Nephron (organoid): ENCODE results near the gene WAC.

Source experiments
- H3K27ac Mint-ChIP-seq, 3 experiments: 2 replicates each; pipeline ENCODE4 v1.8.0; 2020; ENCODE audit warnings: mixed read lengths in 3 of 3, mild to moderate bottlenecking in 2 of 3, moderate library complexity in 1 of 3
- H3K27me3 Mint-ChIP-seq: 2 replicates; pipeline ENCODE4 v1.8.0; 2021; ENCODE audit warnings: low read depth, mild to moderate bottlenecking, moderate library complexity, mixed read lengths
- H3K36me3 Mint-ChIP-seq: 2 replicates; pipeline ENCODE4 v1.8.0; 2020; ENCODE audit warnings: low read depth, mixed read lengths
- H3K4me1 Mint-ChIP-seq: 2 replicates; pipeline ENCODE4 v1.8.0; 2020; ENCODE audit warnings: mixed read lengths
- H3K4me3 Mint-ChIP-seq, 3 experiments: 2 replicates each; pipeline ENCODE4 v1.8.0; 2020; ENCODE audit warnings: mild to moderate bottlenecking in 3 of 3, mixed read lengths in 3 of 3, moderate library complexity in 2 of 3
- H3K9me3 Mint-ChIP-seq: 2 replicates; pipeline ENCODE4 v1.8.0; 2020; ENCODE audit warnings: mixed read lengths
- TF ChIP-seq, protein P1 (sequence below), 3 experiments: fragments of 200-600 bp; sonication (generic); IDR thresholded peaks; one replicate each; pipeline ENCODE4 v1.5.0; 2021; ENCODE audit warnings: antibody characterized with exemption in 3 of 3; ENCODE audit not compliant: unreplicated experiment in 3 of 3

Gene WAC

DNA sequence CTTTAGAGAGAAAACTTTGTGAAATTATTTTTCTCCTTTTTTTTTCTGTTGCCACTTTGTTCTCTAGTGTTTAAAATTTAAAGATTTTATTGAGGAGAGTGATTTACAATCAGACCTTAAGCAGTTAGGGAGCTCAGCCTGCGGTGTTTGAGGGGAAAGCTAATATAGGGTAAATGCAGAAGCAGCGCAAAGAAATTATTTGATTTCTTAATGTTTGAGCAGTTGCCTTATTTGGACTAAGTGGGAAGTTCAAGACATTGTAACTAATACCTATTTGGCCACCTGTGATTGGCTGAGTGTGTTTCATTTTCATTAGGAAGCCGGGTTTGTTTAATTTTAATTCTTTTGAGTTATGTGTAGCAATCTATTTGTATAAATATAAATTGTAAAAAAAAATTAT, 25.3 kb downstream of the WAC start:
- Mint-ChIP-seq H3K9me3 (no peaks in the 10 kb centered on the region), H3K4me1 (peaks cover 37% of the 10 kb centered on the region), H3K36me3 (peaks cover 62% of the 10 kb centered on the region), H3K4me3 (no peak overlapping the region), H3K27me3 (no peaks in the 10 kb centered on the region), H3K27ac (peak overlapping the region in 1 of 3 experiments; percentile 78)
- TF ChIP-seq, protein P1, sequence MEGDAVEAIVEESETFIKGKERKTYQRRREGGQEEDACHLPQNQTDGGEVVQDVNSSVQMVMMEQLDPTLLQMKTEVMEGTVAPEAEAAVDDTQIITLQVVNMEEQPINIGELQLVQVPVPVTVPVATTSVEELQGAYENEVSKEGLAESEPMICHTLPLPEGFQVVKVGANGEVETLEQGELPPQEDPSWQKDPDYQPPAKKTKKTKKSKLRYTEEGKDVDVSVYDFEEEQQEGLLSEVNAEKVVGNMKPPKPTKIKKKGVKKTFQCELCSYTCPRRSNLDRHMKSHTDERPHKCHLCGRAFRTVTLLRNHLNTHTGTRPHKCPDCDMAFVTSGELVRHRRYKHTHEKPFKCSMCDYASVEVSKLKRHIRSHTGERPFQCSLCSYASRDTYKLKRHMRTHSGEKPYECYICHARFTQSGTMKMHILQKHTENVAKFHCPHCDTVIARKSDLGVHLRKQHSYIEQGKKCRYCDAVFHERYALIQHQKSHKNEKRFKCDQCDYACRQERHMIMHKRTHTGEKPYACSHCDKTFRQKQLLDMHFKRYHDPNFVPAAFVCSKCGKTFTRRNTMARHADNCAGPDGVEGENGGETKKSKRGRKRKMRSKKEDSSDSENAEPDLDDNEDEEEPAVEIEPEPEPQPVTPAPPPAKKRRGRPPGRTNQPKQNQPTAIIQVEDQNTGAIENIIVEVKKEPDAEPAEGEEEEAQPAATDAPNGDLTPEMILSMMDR (IDR thresholded peaks at IDR 0.05; ENCODE audit: unreplicated experiment in 3 of 3): no peak

DNA sequence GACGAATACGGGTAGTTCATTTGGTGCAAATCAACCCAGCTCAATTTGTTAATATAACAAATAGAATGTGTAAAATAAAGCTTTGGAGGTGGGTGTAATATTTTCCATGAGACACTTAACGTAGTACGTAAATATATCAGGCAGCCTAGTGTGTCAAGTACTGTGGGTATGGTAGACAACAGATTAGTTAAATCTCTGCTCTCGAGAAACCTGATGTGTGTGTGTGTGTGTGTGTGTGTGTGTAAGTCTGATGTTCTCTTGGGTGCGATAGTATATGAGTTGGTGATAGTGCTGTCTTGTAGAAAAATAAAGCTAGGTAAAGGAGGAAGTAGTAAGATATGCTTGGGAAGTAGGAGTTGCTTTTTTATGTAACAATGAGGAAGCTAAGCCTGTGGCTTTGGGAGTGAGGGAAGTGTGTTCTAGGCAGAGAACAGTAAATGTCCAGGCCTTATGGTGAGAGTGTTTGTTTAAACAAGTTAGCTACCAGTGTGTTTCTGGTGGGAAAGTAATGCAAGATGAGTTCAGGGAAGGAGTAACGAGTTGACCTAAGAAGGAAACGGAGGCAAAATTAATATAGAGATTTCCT, 26.1 kb downstream of the WAC start:
- H3K27me3 Mint-ChIP-seq: no peaks in the 10 kb centered on the region
- no peak overlapping the region for H3K4me3 Mint-ChIP-seq
- H3K27ac Mint-ChIP-seq: peak overlapping the region; percentile 2 to 78 (median 28)
- TF ChIP-seq, protein P1 (IDR thresholded peaks at IDR 0.05; ENCODE audit: unreplicated experiment in 3 of 3): no peak
- peaks cover 62% of the 10 kb centered on the region for H3K36me3 Mint-ChIP-seq
- peaks cover 38% of the 10 kb centered on the region for H3K4me1 Mint-ChIP-seq
- H3K9me3 Mint-ChIP-seq: no peaks in the 10 kb centered on the region

DNA sequence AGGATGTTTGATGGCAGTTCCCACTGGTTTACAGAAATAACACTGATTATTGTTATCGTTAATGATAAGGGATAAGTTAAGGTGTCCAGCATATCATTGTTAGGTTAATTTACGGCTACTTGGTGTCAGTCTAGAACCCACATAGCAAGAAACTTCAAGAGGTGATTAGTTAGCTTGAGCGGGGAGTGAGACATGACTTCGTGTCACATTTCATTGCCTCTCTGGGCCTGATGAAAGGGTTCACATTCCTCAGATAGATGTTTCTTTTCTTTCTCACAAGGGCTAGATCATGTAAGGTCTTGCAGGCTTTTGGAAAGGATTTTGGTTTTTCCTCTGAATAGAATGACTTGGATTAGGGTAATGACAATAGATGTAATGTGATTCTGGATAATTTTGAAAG, 26.7 kb downstream of the WAC start:
- no peaks in the 10 kb centered on the region for H3K9me3 Mint-ChIP-seq
- TF ChIP-seq, protein P1 (IDR thresholded peaks at IDR 0.05; ENCODE audit: unreplicated experiment in 3 of 3): no peak
- no peak overlapping the region for H3K4me3 Mint-ChIP-seq
- peak overlapping the region; percentile 2 to 68 (median 22) for H3K27ac Mint-ChIP-seq
- peaks cover 40% of the 10 kb centered on the region for H3K4me1 Mint-ChIP-seq
- no peaks in the 10 kb centered on the region for H3K27me3 Mint-ChIP-seq
- peaks cover 60% of the 10 kb centered on the region for H3K36me3 Mint-ChIP-seq

DNA sequence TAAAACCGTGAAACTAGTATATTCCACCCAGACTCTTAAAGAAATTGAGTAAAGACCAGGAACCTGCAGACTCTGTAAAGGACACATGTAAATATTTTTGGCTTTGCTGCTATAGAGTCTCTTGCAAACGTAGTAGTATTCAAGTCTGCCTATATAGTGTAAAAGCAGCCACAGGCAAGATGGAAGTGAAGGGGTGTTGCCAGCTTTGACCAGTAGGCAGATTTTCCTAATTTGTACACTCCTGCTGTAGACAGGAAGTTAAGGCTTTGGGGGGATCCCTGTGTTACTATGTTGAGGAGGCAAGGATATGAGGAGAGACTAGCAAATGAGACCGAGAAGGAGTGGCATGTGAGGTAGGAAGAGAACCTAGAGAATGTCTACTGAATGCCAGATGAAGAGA, 27.7 kb downstream of the WAC start:
- Mint-ChIP-seq H3K36me3 (peaks cover 53% of the 10 kb centered on the region), H3K9me3 (no peaks in the 10 kb centered on the region), H3K4me1 (peaks cover 36% of the 10 kb centered on the region), H3K4me3 (no peak overlapping the region), H3K27me3 (no peaks in the 10 kb centered on the region), H3K27ac (peak overlapping the region in 2 of 3 experiments; percentile 6 to 21)
- TF ChIP-seq, protein P1 (IDR thresholded peaks at IDR 0.05; ENCODE audit: unreplicated experiment in 3 of 3): no peak

DNA sequence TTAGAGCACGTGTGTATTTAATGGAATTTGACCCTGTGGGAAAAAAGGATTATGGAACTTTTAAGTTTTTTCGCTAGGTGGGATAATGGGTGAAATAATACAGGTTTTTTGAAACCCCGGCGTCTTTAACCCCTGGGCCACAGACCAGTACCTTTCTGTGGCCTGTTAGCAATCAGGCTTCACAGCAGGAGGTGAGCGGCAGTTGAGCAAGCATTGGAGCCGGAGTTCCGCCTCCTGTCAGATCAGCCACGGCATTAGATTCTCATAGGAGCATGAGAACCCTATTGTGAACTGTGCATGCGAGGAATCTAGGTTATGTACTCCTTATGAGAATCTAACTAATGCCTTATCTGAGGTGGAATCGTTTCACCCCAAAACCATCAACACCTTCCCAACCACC, 28.6 kb downstream of the WAC start:
- TF ChIP-seq, protein P1 (IDR thresholded peaks at IDR 0.05; ENCODE audit: unreplicated experiment in 3 of 3): no peak
- Mint-ChIP-seq H3K36me3 (peaks cover 56% of the 10 kb centered on the region), H3K4me1 (peaks cover 43% of the 10 kb centered on the region), H3K27me3 (no peaks in the 10 kb centered on the region), H3K9me3 (no peaks in the 10 kb centered on the region), H3K27ac (no peak overlapping the region), H3K4me3 (no peak overlapping the region)

DNA sequence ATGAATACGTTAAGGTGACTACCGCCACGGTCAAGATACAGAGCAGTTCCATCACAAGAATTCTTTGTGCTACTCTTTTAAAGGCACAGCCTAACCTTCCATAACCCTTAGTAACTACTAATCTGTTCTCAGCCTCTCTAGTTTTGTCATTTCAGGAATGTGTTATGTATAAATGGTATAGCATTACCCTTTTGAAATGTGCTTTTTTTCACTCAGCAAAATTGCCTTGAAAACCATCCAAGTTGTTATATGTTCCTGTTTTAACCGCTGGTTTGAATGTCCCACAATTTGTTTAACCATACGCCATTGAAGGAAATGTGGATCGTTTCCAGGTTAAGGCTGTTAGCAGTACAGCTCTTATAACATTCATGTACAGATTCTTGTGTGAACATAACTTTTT, 32.0 kb downstream of the WAC start:
- Mint-ChIP-seq H3K27me3 (no peaks in the 10 kb centered on the region), H3K27ac (peak overlapping the region; percentile 22 to 51 (median 30)), H3K4me1 (peaks cover 35% of the 10 kb centered on the region), H3K4me3 (no peak overlapping the region), H3K9me3 (no peaks in the 10 kb centered on the region), H3K36me3 (peaks cover 47% of the 10 kb centered on the region)
- TF ChIP-seq, protein P1 (IDR thresholded peaks at IDR 0.05; ENCODE audit: unreplicated experiment in 3 of 3): no peak
